Kidney epithelial cell (primary cell): ENCODE data around the gene AKR7A3. TPM values are rescaled to one million over a fixed set of nuclear protein-coding genes. Genes with fewer than 3 reads are reported as not detected.
"Not testable (repeated sequence)": the region's sequence is repeated elsewhere in the genome, so short reads cannot be mapped to it uniquely, and the experiment has no call there.

ENCODE experiments used
- DNase-seq: peaks from one replicate; pipeline ENCODE4 v3.0.0-alpha.2; 2010; ENCODE audit warnings: low read depth
- H3K27me3 ChIP-seq: 2 replicates; pipeline ENCODE4 v1.6.0; 2011; ENCODE audit warnings: low read length; ENCODE audit not compliant: control insufficient read depth, insufficient read depth
- H3K36me3 ChIP-seq: 2 replicates; pipeline ENCODE4 v1.5.1; 2011; ENCODE audit warnings: low read length; ENCODE audit not compliant: control insufficient read depth, insufficient read depth
- H3K4me3 ChIP-seq: 2 replicates; pipeline ENCODE4 v1.5.1; 2011; ENCODE audit warnings: low read depth, mild to moderate bottlenecking, control low read depth, low read length
- CTCF ChIP-seq: IDR thresholded peaks from 2 replicates; pipeline ENCODE4 v1.5.1; 2011; ENCODE audit warnings: mild to moderate bottlenecking, moderate library complexity, low read length, control low read depth, inconsistent platforms; ENCODE audit not compliant: insufficient read depth, poor library complexity, severe bottlenecking
- total RNA-seq: library from RNA; depleted of rRNA; stranded (reverse); fragments of >200 nt; gene quantifications from 2 replicates; pipeline ENCODE4 v1.2.3, GENCODE V29; 2015

Gene AKR7A3
- total RNA-seq, 1 donor from 2014 or later = 0.33 TPM

- DNase-seq = no peak
- Histone ChIP-seq H3K4me3 (no peak overlapping the region), H3K36me3 (peaks cover 2% of the 10 kb centered on the region), H3K27me3 (no peaks in the 10 kb centered on the region)
- TF ChIP-seq CTCF = no peak
Measured at GRCh38 chr1:19262047-19262446, 26.5 kb downstream of the AKR7A3 start.

GRCh38 chr1:19260211-19261138 lies 28.1 kb downstream of the AKR7A3 start:
- DNase-seq = no peak
- H3K4me3 ChIP-seq = no peak overlapping the region
- TF ChIP-seq CTCF = no peak
- peaks cover 2% of the 10 kb centered on the region for H3K36me3 ChIP-seq
- no peaks in the 10 kb centered on the region for H3K27me3 ChIP-seq

GRCh38 chr1:19258353-19258752 lies 30.2 kb downstream of the AKR7A3 start:
- no peaks in the 10 kb centered on the region for H3K27me3 ChIP-seq
- DNase-seq = no peak
- H3K36me3 ChIP-seq = peaks cover 2% of the 10 kb centered on the region
- no peak for TF ChIP-seq CTCF
- H3K4me3 ChIP-seq = no peak overlapping the region

- no peak for DNase-seq
- Histone ChIP-seq H3K4me3 (no peak overlapping the region), H3K27me3 (no peaks in the 10 kb centered on the region), H3K36me3 (peaks cover 2% of the 10 kb centered on the region)
- no peak for TF ChIP-seq CTCF
Measured at GRCh38 chr1:19257178-19257914, 31.2 kb downstream of the AKR7A3 start.

- not testable (repeated sequence) for H3K36me3 ChIP-seq, H3K27me3 ChIP-seq, DNase-seq, H3K4me3 ChIP-seq
Measured at GRCh38 chr1:19256301-19256700, 32.3 kb downstream of the AKR7A3 start.

GRCh38 chr1:19255288-19255687 lies 33.3 kb downstream of the AKR7A3 start:
- Histone ChIP-seq H3K4me3 (no peak overlapping the region), H3K36me3 (peaks cover 2% of the 10 kb centered on the region), H3K27me3 (no peaks in the 10 kb centered on the region)
- TF ChIP-seq CTCF = no peak
- DNase-seq = no peak
